Pulmonary artery endothelial cell (primary cell): Measurements from ENCODE around the gene CHTF18. TPM values are rescaled to one million over a fixed set of nuclear protein-coding genes. Genes with fewer than 3 reads are reported as not detected.
"Not testable (repeated sequence)": the region's sequence is repeated elsewhere in the genome, so short reads cannot be mapped to it uniquely, and the experiment has no call there.

Experiments used
- DNase-seq: peaks from one replicate; pipeline ENCODE4 v3.0.0-alpha.2; 2011; ENCODE audit warnings: low read depth, low spot score
- total RNA-seq: library from RNA; depleted of rRNA; stranded (reverse); fragments of >200 nt; gene quantifications from 2 replicates; pipeline ENCODE4 v1.2.3, GENCODE V29; 2014

CHTF18 gene
- total RNA-seq, 1 donor from 2014 or later, result 14.2 TPM

- no peak for DNase-seq
Measured at GRCh38 chr16:804193-805048, 16.0 kb downstream of the CHTF18 start.

DNA sequence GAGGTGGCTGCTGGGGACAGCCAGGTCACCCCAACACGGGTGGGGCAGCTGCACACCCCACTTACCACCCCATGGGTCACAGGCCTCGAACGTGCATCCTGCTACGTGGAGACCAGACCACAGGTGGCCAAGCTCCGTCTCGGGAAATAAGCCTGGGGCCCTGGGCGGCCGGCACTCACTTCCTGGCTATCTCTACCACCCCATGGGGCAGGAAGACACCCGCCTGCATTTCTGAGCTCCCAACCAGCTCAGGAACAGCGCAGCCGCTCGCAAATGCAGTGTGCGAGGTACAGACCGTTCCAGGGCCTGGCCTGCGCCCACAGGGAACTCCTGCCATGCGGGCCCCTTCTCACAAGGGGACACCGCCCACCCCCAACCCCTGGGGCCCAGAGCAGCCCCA lies 17.1 kb downstream of the CHTF18 start:
- no peak for DNase-seq

DNA sequence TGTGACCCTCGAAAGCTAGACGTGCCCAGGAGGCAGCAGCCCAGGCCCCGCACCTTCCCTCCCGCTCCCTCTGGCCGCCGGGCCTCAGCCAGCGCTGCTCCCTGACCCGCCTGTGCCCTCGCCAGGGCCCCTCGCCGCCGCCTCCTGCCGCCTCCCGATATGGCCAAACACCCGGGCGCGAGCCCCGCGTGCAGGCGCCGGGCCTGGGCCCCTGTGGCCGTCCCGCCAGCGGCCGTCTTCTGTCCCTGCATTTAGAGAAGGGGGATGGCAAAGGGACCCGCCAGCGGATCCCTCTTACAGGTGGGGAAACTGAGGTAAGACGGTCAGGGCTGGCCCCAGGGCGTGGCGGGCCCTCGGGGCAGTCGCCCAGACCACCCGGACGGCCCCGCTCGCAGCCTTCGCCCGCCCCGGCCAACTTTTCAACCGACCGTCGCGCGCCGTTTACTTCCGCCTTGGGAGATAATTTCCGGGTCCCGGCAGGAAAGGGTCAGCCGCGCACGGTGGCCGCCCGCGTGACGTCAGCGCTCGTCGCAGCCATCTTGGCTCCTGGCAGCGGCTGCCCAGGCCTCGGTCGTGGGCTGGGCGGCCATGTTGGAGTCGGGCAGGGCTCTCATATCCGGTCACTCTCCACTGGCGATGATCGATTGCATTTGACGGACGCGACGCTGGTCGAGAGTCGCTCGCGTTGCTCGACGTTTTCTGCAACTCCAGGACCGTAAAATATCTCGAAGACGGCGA lies 19.1 kb downstream of the CHTF18 start:
- peak; percentile 71 for DNase-seq

DNA sequence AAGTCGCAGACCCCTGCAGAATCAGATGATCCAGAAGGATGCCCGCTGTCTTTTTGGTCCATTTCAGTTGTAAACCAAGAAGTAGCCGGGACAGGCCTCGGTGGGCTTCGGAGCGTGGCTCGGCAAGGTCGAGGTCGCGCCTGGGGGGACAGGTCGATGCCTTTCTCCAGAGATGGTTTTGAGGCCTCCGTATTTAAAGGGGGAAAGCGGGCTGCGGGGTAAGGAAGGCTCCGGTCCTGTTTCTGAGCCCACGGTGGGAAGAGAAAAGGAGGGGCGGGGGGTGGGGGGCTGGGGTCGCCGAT lies 19.6 kb downstream of the CHTF18 start:
- DNase-seq, result no peak

DNA sequence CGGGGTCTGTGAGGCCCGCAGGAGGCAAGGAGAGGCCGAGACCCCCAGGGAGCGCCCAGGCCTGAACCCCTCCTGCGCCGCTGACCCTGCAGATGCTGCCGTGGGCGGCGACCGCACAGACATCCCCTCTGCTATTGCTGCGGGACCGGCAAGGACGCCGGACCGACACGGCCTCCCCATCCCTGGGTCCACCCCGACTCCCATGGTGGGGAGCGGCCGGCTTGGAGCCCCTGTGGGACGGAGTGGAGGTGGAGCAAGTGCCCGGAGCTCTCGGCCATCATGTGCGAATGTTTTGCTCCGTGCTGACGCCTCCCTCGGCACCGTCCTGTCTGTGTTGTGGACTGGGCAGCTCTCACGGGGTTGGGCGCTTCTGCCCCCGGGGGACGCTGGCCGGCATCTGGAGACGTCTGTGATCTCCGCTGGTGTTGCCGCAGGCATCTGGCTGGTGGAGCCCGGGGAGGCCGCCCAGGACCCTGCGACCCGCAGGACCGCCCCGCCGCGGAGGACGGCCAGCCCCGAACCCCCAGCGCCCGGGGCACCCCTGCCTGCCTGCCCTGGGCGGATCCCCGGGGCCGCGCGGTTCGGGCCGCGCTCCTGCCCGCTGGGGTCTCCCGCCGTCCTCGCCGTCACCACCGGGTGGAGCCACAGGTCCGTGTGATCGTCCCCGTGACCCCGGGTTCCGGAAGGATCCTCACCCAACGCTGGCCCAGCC lies 24.9 kb downstream of the CHTF18 start:
- DNase-seq, result no peak

- DNase-seq, result no peak
Measured at GRCh38 chr16:813916-814412, 25.5 kb downstream of the CHTF18 start.

GRCh38 chr16:814974-815373 lies 26.6 kb downstream of the CHTF18 start:
- no peak for DNase-seq

- no peak for DNase-seq
Measured at GRCh38 chr16:815861-816260, 27.4 kb downstream of the CHTF18 start.

- DNase-seq, result no peak
Measured at GRCh38 chr16:817001-817906, 28.8 kb downstream of the CHTF18 start.

- no peak for DNase-seq
Measured at GRCh38 chr16:818132-818531, 29.7 kb downstream of the CHTF18 start.

DNA sequence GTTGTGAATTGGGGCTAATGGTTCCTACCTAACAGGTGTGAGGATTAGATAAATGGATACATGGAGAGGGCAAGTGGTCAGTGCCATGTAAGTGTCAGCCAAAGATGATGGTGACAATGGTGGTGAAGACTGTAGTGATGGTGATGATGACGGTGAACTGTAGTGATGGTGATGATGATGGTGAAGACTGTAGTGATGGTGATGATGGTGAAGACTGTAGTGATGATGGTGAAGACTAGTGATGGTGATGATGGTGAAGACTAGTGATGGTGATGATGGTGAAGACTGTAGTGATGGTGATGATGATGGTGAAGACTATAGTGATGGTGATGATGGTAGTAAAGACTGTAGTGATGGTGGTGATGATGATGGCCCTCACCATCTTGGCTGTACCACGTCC lies 30.2 kb downstream of the CHTF18 start:
- DNase-seq, result no peak

DNA sequence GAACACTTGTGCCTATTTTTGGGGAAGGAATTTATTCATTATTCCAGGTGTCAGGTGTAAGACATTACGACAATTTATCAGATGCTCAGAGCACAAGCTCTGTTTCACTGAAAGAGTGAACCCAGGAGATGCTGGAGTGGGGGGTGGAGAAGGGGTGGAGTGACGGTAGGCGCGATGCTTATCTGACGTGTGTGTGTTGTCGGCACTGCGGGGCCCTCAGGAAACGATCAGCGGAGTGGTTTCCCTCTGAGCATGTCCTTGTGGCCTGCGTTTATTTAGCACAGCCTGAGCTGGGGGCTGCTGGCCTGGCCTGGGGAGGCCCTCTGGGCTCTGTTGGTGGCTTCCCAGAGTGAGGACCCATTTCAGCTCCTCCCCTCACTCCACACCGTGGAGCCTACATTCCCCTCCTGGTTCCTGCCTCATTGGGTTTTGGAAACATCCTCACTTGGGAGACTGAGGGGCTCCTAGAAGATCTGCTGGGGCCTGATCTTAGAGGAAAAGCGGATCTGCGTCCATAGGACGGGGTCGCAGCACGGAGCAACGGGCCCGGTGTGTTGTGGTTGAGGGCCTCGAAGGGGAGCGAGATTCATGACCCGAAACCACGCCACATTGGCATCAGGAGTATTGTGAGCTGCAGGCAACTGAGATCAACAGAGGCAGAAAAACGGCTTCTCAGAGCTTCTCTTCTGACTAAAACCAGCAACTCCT lies 31.1 kb downstream of the CHTF18 start:
- DNase-seq, result no peak

DNA sequence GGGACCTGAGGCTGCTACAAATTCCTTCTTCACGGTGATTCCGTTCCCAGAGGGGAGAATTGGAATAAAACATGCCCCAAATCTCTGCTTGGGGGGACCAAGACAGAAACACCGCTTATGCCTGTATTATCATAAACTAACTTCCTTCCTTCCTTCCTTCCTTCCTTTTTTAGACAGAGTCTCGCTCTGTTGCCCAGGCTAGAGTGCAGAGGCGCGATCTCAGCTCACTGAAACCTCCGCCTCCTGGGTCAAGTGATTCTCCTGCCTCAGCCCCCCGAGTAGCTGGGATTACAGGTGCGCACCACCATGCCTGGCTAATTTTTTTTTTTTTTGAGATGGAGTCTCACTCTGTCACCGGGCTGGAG lies 31.6 kb downstream of the CHTF18 start:
- DNase-seq, result not testable (repeated sequence)

- DNase-seq, result no peak
Measured at GRCh38 chr16:820748-821147, 32.3 kb downstream of the CHTF18 start.

- DNase-seq, result no peak
Measured at GRCh38 chr16:821751-822150, 33.3 kb downstream of the CHTF18 start.

DNA sequence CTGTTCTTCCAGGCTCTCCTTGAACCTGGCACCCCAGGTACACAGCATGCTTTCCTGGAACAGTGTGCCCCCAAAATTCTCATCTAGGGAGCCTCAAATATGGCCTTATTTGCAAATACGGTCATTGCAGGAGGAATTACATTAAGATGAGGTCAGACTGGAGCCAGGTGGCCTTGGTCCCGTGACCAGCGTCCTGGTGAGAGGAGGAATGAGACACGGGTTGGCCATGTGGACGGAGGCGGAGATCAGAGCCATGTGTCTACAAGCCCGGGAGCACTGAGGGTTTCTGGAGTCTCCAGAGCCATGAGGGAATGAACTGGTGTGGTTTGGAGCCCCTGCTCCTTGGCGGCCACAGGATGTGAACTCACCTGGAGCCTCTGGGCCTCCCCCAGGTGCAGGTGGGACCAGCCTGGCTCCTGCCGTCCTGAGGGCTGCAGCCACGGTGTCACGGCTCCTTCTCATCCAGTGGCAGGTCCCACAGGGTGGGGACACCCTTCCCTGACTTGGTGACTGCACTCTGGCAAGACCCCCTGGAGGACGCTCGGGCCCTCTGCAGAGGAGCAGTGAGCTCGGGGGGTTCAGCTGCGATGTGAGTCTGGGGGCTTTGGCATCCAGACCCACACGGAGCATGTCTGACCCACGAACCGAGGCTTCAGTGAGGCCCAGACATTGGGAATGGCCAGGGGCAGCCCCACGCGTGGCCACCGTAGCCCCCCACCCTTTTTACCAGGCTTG lies 33.9 kb downstream of the CHTF18 start:
- no peak for DNase-seq

DNA sequence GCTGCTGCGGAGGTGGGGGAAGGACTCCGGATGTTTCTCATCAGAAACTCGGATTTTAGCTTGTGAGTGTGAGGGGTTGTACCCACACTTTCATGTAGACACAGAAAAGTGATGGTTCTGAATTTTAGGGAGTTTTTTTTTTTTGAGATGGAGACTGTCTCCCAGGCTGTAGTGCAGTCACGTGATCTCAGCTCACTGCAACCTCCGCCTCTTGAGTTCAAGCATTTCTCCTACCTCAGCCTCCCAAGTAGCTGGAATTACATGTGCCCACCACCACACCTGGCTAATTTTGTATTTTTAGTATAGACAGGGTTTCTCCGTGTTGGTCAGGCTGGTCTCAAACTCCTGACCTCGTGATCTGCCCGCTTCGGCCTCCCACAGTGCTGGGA lies 34.5 kb downstream of the CHTF18 start:
- no peak for DNase-seq

- no peak for DNase-seq
Measured at GRCh38 chr16:824194-824593, 35.8 kb downstream of the CHTF18 start.

DNA sequence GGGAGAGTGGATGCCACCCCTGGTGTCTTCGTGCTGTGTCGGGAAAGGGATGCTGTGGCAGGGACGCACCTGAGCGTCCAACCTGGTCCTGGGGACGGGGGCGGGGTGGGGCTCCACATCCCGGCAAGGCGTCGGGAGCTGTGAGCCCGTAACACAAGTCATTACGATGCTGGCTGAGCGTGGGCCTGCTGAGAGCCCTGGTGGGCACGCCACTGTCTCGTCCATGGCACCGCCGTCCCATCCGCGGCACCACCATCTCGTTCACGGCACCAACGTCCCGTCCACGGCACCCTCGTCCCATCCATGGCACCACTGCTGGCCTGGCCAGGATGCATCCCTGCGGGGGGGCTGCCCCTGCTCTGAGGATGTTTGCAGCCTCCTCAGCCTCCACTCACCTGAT lies 36.2 kb downstream of the CHTF18 start:
- DNase-seq, result no peak
